Measurements from ENCODE around the gene RAD51B.

Gene RAD51B

DNA sequence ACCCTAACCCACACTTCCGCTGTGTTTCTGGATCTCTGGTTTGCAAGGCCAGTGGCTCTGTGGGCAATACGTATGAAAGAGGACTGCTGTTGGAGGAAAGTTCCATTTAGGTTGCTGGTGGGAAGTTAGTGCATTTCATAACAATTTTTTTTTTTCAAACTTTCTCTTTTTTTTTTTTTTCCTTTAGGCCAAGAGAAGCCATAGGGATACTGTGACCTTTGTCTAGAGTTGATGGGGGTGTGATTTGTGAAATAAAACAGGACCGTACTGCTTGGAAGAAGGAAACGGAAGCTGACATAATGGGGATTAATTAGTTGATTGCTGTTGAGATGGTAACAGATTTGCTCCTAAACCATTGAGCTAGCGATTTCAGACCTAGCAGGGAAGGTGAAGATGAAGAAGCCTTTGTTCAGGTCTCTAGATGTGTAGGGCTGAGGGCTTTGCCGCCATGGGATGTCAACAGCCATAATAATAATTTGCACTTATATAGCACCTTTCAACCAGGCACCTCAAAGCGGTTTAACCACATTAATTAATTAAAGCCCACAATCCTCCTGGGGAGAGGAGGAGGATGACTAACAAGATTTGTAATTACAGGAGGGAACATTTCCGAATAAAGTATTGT, 658.0 kb downstream of the RAD51B start:
- no peak for DNase-seq

DNA sequence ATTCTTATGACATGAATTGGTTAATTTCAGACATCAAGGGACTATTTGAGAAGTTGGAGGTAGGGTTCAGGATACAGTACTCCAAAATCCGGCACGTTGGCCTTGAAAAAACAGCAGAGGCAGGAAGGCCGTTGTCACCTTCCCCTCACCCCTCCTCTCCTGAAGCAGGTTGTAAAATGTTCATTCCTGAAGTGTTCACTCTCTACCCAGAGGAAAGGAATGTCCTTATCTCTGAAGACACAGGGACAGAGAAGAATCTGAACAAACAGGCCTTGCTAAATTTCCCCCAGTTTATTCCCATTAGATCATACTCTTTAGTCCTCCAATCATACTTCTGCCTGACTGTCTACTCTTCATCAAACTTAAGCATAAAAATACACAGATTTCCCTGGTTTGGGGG, 659.7 kb downstream of the RAD51B start:
- no peak for DNase-seq

- DNase-seq: no peak
These were observed 662.4 kb downstream of the RAD51B start for GRCh38 chr14:68482018-68482417.

- DNase-seq: no peak
These were observed 663.3 kb downstream of the RAD51B start for GRCh38 chr14:68482772-68483395.

DNA sequence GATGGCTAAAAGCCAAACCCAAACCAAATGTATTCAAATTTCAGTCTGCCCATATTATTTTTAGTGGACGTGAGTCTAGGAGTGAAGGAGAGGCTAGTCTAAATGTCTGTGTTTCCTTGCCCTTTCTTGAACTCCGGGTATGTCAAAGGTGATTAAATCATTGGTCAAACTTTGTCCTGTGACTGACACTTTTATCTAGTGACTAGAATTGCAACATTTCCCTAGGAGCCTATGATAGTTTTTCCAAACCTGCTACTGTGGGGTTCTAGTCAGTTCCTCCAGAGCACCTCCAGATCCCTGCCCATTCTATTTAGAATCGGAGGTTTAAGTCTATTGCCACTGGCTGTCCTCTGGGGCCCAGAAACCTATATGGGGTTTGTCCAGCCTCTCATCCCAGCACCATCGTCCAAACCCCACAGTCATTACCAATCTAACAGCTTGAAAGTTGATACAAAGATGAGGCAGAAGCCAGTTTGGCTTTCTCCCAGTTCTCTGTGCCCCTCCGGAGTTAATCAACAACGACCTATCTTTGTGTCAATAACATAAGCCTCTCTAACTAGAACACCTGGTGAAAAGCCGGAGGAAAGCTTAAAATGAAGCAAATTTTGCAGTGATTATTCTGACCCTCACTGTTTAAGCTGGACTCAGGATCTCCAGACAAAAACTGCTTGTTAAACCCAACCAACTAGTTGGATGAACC, 666.6 kb downstream of the RAD51B start:
- no peak for DNase-seq

- no peak for DNase-seq
These were observed 667.2 kb downstream of the RAD51B start for GRCh38 chr14:68486809-68487208.

- DNase-seq: no peak
These were observed 668.4 kb downstream of the RAD51B start for GRCh38 chr14:68487805-68488590.

DNA sequence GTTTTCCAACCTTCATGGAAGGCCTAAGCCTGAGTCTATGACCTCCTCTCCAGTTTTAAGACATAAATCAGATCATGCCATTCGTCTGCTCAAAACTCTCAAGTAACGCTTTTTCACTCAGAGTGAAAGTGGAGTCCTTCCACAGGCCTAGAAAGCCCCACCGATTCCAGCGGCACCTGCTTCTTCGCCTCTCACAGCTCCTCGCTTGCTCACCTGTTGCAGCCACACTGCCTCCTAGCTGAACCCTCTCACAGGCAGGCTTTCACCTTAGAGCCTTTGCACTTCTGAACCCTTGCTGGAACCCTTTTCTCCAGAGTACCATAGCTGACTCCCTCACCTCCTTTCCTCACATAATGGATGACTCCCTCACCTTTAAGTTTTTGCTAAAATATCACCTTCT, 672.2 kb downstream of the RAD51B start:
- no peak for DNase-seq

DNA sequence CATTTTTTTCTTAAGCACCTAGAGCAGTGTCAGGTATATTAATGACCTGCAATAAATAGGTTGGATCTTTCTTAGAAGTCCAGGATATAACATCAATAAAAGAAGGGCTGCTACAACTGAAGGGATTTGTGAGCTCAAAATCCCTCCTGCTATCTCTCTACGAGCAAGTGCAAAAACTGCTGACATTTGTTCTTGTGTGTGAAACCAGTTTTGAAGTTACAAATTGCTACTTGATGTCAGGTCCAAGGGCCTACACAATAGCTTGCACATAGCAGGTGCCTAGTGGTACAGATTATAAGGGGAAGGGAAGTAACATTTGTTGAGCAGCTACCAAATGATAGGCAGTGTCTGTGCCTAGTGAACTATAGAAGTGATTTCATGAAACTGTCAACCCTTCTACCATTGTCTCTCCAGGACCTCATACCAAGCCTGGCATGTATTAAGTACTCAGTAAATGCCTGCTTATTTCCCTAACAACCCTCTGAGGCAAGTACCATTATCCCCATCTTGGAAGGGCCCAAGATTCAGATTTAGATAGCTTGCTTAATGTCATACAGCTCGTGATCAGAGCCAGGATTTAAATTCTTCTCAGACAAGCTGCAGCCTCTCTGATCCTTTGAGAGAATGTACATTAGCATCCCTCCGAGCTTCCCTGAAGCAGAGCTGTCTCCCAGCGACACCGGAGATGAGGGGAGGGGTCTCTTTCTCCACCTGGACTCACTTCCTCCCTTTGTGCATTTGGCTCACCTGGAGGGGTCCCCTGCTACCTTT, 673.0 kb downstream of the RAD51B start:
- DNase-seq: no peak

DNA sequence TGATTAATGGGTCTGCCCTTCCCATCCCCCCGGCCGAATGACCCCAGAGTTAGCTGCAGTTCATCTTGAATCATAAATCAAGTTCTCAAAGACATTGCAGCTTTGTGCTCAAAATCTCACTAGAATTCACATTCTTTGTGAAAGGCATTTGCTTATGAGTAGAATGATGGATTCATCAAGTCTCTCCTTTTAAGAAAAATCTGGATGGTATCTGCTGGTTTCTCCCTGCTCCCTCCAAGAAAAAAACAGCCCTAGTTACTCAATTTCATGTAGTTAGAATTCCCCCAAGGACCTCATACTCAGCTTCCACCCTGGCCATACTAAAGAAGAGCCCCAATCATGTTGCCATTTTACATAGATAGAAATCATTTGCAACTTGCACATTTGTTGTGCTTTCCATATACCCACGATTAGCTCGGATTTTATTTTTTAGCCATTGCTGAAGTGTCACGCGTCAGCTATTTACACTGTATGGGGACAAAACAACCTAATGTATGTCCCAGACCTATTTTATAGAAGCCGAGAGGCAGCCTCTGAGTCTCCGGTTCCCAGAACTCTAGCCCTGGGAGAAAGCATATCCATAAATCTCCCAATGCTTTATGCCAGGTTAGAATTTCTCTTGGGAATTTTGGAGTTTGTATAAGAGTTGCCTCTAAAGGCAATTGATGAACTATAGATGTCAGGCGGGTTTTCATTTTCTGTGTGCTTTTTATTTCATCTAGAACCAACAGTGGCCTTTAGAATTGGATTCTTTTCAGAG, 673.8 kb downstream of the RAD51B start:
- no peak for DNase-seq

DNA sequence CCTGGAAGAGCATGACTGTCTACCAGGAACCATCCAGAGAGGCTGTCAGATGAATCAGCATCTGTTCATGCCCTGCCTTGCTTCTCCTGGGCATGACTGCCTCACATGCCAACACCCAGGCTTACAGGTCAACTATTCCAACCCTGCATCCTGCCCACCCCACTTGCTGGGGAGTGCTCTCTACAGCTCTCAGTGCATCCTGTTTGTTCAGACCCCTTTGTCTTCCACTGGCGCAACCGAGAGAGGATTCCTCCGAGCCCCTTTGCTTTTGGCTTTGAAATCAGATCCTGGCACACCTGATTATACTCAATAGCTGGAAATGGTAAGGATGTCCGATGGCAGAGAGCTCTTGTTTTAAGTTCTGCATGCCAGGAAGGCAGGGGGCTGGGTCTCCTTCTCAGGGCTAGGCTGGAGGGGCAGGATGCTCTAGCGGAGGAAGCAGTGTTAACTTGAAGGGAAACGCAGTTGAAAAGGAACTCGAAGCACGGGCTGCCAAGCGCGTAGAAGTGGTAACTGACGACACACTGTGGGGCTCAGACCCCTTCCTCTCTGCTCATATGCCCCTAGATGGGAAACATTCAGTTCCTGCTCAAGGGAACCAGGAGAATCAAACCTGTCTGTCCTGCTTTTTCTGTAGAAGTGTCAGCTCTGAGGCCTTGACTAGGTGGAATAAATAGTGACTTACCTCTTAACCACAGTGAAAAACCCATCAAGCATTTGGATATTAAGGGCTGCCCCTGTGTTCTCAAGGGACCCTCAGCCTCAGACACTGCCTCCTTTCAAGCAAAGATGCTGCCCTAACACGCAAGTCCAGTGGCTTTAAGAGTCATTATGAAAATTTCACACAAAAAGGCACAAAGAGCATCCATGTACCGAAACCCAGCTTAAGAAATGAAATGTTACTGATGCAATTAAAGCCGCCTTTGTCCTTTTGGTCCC, 675.8 kb downstream of the RAD51B start:
- no peak for DNase-seq

DNA sequence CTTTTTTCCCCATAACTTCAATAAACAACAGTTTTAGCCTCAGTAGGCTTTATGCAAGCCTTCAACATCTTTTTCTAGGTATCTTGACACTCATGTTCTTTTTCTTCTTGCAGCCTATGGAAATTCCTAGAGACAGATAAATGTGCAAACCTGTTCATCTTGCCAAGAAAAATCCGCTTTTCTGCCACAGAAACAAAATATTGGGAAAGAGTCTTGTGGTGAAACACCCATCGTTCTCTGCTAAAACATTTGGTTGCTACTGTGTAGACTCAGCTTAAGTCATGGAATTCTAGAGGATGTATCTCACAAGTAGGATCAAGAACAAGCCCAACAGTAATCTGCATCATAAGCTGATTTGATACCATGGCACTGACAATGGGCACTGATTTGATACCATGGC, 677.4 kb downstream of the RAD51B start:
- no peak for DNase-seq

- no peak for DNase-seq
These were observed 679.9 kb downstream of the RAD51B start for GRCh38 chr14:68499451-68499850.

DNA sequence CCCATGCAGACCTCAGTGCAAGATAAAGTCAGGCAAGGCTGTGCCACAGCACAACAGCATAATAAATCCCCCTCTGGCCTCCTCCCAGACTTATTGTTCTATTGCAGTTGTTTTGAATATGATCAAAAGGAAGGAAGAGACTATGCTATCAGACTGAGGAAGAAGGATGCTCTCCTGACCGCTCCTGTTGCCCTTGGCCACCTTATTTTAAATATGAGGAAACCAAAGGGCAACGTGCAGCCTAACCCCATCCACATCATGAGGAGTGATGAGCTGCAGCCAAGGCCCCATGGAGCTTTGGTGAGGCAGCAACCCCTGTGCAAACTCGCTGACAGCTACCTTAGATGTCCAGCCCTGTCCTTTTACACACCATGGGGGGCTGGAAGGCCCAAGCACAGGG, 681.6 kb downstream of the RAD51B start:
- DNase-seq: no peak

DNA sequence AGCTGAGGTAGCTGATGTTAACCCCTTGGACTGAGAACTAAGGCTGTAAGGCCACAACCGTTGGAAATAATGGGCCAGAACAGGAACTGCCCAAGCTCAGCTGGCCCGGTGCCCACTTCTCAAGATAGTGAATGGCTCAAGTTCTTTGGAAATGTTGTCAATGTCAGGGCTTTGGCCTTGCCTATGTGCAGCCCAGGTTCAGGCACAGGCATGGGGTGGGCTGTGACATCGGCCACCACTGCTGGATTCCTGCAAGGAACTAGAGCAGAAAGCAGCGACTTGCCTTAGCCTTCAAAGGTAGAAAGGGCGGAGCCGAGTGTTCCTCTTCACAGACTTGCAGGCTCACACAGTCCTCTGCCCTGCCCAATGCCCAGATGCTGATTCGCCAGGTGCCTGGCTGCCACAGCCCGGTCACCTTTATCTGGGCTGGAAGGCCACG, 682.1 kb downstream of the RAD51B start:
- DNase-seq: no peak

DNA sequence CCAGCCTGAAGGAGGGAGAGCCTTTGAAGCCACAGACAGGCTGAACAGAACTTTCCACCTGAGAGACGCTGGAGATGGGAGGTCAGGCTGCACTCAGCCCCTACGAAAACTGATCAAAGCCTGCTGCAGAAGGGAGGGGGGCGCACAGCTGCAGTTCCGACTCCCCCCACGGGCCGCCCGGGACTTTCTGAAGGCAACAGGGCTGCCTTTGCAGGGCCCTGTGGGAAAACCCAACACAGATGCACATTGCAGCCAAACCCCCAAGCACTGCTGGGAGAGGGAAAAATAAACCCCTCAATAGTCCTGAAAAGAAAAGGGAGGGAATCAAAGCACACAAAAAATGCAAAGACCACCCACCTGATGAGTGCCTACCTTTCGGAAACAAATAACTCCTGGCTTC, 682.7 kb downstream of the RAD51B start:
- DNase-seq: no peak

- DNase-seq: no peak
These were observed 683.7 kb downstream of the RAD51B start for GRCh38 chr14:68503186-68503825.

- DNase-seq: no peak
These were observed 685.3 kb downstream of the RAD51B start for GRCh38 chr14:68504861-68505260.

DNA sequence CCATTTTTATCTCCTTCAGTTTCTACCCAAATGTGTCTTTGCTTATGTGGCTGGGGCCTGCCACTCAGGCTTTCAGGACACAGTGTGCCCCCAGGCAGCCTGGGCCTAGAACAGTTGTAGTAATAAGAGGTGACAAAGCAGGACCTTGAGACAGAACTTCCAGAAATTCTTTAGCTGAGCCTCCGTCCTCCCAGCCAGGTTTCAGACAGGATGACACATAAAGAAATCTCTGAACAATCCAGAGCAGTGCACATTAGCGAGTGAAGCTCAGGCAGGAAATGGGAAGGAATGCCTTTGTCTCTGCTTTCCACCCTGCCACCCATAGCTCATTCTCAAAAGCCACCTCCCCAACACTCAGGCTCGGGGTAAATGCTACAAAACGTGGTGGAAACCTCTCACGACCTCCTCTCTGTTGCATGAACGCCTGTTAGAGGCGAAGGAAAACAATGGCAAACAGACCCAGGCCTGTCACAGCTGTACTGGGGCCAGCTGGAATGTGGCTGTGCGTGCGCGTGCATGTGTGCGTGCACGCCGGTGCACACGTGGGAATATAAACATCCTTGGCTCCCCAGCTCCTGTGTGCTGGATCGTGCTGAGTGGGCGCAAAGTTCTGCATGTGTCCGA, 686.6 kb downstream of the RAD51B start:
- no peak for DNase-seq

Data from CD4-positive, alpha-beta T cell treated with Interleukin-21 for 1 hour (primary cell).